ENCODE results near the gene FOXP1.

GRCh38 chr3:70994644-70995043 is 588.9 kb downstream of the FOXP1 start:
- no peak for TF ChIP-seq POLR2A (IDR thresholded peaks at IDR 0.05)
- TF ChIP-seq, protein P1, sequence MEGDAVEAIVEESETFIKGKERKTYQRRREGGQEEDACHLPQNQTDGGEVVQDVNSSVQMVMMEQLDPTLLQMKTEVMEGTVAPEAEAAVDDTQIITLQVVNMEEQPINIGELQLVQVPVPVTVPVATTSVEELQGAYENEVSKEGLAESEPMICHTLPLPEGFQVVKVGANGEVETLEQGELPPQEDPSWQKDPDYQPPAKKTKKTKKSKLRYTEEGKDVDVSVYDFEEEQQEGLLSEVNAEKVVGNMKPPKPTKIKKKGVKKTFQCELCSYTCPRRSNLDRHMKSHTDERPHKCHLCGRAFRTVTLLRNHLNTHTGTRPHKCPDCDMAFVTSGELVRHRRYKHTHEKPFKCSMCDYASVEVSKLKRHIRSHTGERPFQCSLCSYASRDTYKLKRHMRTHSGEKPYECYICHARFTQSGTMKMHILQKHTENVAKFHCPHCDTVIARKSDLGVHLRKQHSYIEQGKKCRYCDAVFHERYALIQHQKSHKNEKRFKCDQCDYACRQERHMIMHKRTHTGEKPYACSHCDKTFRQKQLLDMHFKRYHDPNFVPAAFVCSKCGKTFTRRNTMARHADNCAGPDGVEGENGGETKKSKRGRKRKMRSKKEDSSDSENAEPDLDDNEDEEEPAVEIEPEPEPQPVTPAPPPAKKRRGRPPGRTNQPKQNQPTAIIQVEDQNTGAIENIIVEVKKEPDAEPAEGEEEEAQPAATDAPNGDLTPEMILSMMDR (IDR thresholded peaks at IDR 0.05) = no peak
